GM18507 (cell line): ENCODE measurements around the gene GBF1.

Source experiments
- DNase-seq: peaks from one replicate; pipeline ENCODE4 v3.0.0; 2011; ENCODE audit warnings: low read depth; ENCODE audit not compliant: insufficient read length; ENCODE audit errors: extremely low spot score
- FAIRE-seq: peaks from 2 replicates; lab custom pipeline; 2011; peaks lifted over from hg19 to GRCh38; lab: Jason Lieb, UNC

The GBF1 gene

DNA sequence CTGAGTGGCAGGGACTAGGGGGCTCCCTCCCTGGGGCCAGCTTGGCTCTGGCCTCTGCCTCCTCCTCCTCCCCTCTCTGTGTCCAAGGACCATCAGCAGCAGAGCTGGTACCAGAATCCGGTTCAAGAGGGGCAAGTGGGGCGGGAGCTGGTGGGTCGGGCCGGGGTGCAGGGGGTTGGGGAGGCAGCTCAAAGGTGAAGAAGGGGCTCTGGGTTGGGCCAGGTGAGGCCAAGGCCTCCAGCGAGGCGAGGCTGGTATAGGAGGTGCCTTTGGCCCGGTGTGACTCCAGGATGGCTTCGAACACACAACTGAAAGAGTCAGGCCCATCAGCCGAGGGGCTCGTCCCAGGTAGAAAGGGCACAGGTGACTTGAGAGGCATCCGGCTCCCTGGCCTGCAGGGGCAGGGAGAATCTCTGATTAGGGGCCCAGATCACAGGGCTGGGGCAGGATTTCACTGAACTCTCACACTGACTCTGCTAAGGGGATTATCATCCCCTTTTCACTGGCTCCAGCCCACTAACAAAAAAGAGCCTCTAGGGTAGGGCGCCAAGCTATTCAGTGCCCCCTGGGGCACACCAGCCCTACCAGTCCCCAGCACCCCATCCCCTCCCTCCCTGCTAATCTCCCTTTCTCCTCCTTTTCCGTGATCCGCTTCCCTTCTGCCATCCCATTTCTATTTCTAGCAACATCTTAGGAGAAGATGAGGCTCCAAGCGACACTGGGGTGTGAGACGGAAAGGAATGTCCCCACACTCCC is 168.7 kb downstream of the GBF1 start:
- DNase-seq (no peak), FAIRE-seq (no peak)

DNA sequence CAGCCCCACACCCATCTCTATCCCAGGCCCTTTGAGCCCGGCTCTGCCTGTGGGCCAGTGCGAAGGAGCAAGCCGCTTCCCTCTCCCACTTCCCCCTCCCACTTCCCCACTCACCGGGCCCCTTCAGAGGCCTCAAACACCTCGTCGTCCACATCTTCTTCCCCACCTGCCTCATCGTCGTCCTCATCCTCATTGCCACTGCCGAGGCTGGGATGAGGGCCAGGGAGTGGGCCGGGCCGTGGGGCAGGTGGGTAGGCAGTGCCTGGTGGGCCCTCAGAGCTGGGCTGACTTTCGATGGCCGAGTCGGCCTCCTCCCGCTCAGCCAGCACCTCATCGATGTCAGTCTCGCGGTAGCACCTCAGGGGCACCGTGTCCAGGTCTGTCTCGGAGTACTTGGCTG is 169.4 kb downstream of the GBF1 start:
- FAIRE-seq (no peak), DNase-seq (no peak)

GRCh38 chr10:102416283-102416682 is 171.0 kb downstream of the GBF1 start:
- DNase-seq, result no peak
- no peak for FAIRE-seq

GRCh38 chr10:102416695-102417094 is 171.4 kb downstream of the GBF1 start:
- DNase-seq (no peak), FAIRE-seq (no peak)

DNA sequence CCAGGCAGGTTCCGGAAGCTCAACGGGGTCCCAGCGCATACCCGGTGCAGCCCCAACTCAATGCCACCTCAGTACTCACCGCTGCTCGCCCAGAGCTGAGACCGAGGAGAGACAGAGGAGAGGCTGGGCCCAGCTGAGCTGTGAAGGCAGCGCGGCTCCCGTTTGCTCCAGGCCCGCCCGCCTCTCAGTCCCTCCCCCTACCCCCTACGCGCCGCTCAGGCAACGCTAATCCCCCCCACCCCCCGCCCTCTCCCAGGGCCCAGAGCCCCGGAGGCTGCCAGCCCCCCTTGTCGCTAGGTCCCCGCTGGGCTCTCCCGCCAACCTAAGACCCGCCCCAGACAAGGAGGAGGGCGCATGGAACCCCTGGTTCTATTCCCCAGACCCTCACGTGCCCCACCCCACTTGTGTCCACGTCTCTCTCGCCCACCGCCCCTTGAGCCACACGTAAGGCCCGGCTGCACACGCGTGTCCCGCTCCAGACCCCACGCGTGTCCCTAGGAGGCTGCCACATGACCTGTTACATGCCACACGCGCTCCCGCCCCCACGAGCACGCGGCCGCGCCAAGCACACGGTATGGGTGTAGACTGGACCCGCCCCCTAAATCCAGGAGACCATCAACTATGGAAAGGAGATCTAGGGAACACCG is 173.4 kb downstream of the GBF1 start, which contains the start of gene PSD:
TSS of gene PSD (minus strand) at position 164 of the 647 bp plus-strand sequence. CDS start 1,747 bp downstream, outside the sequence.
- no peak for FAIRE-seq
- DNase-seq, result no peak

DNA sequence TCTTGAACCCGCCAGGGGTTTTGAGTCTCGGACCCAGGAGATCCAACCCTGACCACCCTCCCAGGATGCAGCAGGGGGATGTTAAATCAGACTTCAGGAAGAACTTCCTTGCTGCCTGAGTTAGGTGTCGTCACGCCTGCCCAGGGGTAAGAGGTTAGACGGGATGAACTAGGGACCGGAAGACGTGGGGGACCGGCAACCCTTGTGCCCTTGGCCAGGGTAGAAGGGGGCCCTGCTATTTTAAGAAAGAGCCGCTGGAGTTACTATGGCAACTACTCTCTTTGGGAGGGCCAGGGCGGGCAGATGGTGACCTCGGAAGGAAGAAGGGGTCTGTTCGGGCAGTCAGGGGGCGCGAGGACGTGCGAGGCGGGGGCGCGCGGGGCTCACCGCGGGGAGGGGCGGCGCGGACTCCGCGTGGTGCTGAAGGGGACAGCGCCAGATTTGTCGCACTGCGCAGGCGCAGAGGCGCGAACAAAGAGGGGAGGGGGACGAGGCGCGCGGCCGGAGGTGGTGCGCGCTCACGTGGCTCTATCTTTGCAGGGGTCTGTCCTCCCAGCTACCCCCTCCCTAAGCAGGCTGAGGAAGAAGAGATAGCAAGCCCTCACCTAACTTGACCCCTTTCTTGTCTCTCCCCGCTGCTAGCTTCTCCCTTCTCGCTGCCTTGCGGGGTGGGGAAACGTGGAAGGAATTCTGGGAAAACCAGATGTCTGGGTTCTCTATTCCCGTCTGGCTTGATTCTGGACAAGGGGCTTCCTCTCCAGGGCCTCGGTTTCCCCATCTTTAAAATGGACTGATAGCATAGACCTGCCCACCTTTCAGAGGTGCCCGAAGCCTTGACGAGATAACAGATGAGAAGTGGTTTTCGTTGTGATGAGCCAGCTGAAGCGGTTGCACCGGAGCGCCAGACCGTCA is 174.2 kb downstream of the GBF1 start:
- DNase-seq (no peak), FAIRE-seq (peak; percentile 5)

GRCh38 chr10:102420181-102420713 is 174.9 kb downstream of the GBF1 start:
- no peak for FAIRE-seq
- DNase-seq, result no peak

- DNase-seq, result peak; percentile 96
- peak; percentile 96 for FAIRE-seq
These were observed 175.6 kb downstream of the GBF1 start, which contains the start of gene FBXL15 for GRCh38 chr10:102420714-102421506. Gene FBXL15, plus strand, starts transcription at chr10:102420836. Its CDS starts 294 bp downstream, at chr10:102421130.

DNA sequence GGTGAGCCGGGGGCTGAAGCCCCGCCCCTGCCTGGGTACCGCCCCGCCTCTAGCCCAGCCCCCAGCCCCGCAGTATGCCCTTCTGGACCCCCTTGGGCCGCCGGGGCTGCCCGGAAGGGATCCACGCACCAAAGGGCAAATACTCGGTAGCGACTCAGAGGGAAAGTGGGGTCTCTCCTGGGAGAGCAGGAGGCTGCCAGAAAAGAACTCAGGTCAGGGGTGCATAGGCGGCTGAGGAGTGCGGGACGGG is 176.1 kb downstream of the GBF1 start:
- FAIRE-seq (no peak), DNase-seq (no peak)

GRCh38 chr10:102421757-102422512 is 176.6 kb downstream of the GBF1 start:
- FAIRE-seq (no peak), DNase-seq (no peak)

DNA sequence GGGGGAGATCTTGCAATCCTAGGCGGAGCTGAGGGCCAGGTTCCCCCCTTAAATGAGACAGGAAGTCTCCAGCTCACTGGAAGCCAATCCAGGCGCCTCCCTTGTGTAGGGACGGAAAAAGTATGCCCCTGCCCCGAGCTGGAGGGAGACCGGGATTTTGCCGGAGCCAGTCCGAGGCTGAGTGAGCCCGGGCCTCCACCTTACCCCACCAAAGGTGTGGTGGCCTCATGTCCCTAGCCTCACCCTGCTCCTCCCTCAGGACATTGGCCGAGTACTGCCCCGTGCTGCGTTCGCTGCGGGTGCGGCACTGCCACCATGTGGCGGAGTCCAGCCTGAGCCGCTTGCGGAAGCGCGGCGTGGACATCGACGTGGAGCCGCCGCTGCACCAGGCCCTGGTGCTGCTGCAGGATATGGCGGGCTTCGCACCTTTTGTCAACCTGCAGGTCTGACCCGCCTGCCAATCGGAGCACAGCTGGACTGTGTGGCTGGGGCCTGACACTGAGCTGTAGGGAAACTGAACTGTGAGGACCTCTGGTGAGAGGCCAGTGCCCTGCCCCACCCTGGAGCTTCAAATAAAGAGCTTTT is 177.3 kb downstream of the GBF1 start:
- DNase-seq, result no peak
- peak; percentile 84 for FAIRE-seq

- DNase-seq (no peak), FAIRE-seq (no peak)
These were observed 178.1 kb downstream of the GBF1 start for GRCh38 chr10:102423372-102423968.

- DNase-seq (no peak), FAIRE-seq (no peak)
These were observed 178.8 kb downstream of the GBF1 start for GRCh38 chr10:102424145-102424544.

DNA sequence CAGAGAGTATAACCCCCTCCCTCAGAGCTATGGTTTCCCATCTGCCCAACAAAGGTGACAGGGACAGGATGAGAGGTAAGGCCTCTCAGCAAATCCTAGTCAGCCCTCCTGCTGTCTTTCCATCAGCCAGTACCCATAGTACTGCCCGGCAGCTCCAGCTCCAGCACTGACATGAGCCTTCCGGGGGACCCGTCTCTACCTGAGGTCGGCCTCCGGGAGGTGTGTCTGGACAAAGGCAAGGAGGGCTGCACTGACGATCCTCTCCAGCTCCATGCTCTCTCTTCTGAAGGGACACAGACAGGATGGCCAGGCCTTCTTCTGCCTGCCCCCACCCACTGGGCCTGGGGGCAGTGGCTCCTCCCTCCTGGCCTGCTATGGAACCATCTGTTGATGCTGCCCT is 179.6 kb downstream of the GBF1 start:
- no peak for FAIRE-seq
- DNase-seq, result no peak

DNA sequence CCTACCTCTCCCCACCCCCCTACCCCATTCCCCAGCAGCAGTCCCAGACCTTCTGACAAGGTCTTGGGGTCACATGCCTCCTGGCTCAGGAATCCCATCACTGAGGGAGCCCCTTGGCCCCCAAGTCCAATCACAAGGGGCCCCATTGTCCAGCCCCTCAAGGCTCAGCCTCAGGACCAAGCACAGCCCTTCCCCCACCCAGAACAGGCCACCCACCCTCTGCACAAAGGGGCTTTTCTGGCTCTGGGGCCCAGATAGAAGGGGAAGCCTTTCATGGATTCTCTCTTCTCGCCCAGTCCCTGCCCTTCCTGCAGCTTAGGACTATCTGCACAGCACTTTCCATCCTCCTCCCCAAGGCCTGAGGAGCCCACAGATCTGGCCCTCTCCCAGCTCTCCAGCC is 180.1 kb downstream of the GBF1 start:
- no peak for DNase-seq
- FAIRE-seq, result no peak

DNA sequence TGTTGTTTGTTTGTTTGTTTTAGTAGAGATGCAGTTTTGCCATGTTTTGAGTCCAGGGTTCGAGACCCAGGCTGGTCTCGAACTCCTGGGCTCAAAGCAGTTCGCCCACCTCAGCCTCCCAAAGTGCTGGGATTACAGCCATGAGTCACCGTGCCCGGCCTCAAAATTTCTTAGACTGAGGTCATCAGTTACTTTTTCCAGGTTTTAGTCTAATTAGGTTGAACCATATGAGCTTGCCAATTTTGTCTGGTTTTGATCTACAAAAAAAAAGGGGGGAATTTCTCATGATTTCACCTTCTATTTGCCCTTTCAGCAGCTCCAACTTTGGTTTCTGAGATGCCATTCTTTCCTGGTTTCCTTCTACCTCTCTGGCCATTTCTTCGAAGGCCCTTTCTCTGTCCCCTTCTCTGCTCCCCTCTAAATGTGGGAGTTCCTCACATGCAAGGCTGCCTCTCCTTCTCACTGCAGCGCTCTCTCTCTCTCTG is 181.5 kb downstream of the GBF1 start:
- FAIRE-seq (no peak), DNase-seq (no peak)

DNA sequence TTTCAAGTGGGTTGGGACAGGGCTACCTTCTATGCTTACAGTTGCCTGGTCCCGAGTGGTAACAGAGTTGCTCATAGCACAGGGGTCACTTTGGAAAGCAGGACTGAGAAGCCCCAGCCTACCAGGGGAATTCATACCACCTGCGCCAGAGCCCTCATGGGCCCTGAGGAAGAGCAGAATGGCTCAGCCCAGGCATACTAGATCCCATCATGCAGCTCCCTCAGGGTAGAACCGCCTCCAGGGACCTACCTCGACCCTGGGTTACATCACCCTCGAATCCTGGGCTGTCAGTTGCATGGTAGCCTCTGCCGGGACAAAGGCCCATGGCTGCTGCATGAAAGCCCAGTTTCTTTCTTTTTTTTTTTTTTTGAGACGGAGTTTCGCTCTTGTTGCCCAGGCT is 184.1 kb downstream of the GBF1 start:
- no peak for FAIRE-seq

More for the DNA sequence above, 184.1 kb downstream of the GBF1 start:
- no peak for DNase-seq
